ENCODE measurements around the gene NECAP2.

Gene NECAP2, protein sequence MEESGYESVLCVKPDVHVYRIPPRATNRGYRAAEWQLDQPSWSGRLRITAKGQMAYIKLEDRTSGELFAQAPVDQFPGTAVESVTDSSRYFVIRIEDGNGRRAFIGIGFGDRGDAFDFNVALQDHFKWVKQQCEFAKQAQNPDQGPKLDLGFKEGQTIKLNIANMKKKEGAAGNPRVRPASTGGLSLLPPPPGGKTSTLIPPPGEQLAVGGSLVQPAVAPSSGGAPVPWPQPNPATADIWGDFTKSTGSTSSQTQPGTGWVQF

DNA sequence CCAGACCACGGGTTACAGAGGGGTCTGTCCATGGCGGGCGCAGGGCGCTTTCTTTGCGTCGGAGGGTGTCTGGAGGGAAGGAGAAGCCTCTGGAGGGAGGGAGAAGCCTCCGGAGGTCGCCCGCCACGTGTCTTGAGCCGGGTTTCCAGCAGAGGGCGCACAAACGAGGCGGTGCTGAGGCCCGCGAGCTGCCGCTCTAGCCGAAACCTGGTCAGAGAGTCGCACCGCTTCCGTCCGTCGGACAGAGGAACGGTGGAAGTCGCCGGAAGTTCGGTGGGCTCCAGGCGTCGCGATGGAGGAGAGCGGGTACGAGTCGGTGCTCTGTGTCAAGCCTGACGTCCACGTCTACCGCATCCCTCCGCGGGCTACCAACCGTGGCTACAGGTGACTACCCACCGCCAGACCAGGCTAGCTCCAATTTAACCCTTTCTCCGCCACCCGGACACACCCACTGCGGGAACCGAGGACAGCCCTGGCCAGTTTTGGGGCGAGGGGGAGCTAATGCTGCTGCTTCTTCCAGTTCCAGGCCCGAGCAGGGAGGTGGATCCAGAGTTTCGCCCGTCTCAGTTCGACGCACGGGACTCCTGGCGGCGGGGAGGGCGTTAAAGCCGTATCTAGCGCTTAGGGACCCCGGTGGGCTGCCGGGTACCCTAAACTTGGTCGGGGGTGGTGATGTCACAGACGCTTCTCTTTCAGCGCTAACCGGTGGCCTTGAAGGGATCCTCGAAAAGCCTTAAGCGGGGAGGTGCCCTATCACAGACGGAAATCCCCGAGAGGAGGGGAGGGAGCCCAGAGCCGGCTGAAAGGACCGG lies at the start of gene NECAP2:
Gene NECAP2 (plus strand): TSS at position 255 of the 812 bp plus-strand sequence. CDS start 38 bp downstream, at position 293.
- peak; percentile 92 for DNase-seq (ENCODE audit: extremely low spot score)
- CTCF ChIA-PET = interaction anchor here (0.7 to 4.0 kb wide), 32 partner anchors 9 to 362 kb away, joined by 3 to 51 read pairs (median 4); partner anchors contain the start of gene NBPF1
- TF ChIP-seq, protein P1, sequence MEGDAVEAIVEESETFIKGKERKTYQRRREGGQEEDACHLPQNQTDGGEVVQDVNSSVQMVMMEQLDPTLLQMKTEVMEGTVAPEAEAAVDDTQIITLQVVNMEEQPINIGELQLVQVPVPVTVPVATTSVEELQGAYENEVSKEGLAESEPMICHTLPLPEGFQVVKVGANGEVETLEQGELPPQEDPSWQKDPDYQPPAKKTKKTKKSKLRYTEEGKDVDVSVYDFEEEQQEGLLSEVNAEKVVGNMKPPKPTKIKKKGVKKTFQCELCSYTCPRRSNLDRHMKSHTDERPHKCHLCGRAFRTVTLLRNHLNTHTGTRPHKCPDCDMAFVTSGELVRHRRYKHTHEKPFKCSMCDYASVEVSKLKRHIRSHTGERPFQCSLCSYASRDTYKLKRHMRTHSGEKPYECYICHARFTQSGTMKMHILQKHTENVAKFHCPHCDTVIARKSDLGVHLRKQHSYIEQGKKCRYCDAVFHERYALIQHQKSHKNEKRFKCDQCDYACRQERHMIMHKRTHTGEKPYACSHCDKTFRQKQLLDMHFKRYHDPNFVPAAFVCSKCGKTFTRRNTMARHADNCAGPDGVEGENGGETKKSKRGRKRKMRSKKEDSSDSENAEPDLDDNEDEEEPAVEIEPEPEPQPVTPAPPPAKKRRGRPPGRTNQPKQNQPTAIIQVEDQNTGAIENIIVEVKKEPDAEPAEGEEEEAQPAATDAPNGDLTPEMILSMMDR (IDR thresholded peaks at IDR 0.05; ENCODE audit: control extremely low read depth, extremely low read depth, low read depth, missing control alignments) = peak; percentile 96
- POLR2A ChIA-PET = no interaction called here

DNA sequence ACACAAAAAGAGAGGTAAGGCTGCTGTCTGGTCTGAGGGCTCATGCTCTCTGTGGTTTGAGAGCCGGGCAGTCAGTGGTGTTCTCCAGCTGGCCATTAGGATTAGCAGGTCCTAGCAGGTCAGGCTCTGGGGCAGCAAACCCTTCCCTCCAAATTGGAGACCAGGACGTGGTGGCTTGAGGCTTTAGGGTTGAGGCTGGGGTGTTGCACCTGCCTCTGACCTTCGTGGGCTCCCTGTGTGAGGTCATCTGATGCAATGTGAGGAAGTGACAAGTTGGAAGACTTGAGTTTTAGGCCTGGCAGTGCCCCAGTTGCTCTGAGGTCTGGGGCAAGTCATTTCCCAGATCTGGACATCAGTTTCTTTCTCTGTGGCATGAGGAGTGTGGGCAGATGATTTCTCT lies 49.1 kb upstream of the NECAP2 start:
- ChIA-PET POLR2A (interaction anchor here (0.5 kb wide), 1 partner anchor 11 kb away, joined by 5 read pairs; no protein-coding TSS in a partner anchor), CTCF (no interaction called here)
- TF ChIP-seq, protein P1 (IDR thresholded peaks at IDR 0.05; ENCODE audit: control extremely low read depth, extremely low read depth, low read depth, missing control alignments) = no peak
- no peak for DNase-seq (ENCODE audit: extremely low spot score)

DNA sequence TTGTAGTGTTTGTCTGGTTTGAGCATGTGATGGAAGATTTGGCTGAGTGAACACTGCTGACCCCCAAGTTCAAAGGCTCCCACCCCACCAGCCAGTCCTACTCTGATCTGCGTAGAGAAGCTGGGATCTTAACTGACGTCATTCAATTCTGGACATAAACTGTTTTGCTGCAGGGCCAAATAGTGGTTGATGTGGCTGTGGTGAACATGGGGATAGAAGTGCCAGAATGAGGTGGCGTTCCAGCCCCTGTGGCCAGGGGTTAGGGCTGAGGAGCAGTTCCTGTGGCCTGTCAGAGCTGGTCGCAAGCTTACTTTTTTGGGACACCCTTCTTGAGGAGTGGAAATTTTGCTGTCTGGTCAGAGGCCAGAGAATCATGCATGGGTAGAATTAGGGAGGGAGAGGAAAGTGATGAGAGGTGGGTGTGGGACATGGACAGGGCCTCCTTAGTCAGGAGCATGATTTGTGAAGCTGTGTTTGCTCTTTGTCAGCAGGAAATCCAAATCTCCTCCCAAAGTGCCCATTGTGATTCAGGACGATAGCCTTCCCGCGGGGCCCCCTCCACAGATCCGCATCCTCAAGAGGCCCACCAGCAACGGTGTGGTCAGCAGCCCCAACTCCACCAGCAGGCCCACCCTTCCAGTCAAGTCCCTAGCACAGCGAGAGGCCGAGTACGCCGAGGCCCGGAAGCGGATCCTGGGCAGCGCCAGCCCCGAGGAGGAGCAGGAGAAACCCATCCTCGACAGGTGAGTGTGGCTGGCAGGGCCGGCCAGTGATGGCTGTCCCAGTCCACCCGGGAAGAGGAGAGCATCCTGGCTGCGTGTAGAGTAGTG lies 47.6 kb upstream of the NECAP2 start:
- no peak for DNase-seq (ENCODE audit: extremely low spot score)
- POLR2A ChIA-PET = no interaction called here
- TF ChIP-seq, protein P1 (IDR thresholded peaks at IDR 0.05; ENCODE audit: control extremely low read depth, extremely low read depth, low read depth, missing control alignments) = no peak
- CTCF ChIA-PET = interaction anchor here (1.4 to 1.8 kb wide), 2 partner anchors 12 to 47 kb away, joined by 3 to 4 read pairs; partner anchors contain the start of gene NECAP2

DNA sequence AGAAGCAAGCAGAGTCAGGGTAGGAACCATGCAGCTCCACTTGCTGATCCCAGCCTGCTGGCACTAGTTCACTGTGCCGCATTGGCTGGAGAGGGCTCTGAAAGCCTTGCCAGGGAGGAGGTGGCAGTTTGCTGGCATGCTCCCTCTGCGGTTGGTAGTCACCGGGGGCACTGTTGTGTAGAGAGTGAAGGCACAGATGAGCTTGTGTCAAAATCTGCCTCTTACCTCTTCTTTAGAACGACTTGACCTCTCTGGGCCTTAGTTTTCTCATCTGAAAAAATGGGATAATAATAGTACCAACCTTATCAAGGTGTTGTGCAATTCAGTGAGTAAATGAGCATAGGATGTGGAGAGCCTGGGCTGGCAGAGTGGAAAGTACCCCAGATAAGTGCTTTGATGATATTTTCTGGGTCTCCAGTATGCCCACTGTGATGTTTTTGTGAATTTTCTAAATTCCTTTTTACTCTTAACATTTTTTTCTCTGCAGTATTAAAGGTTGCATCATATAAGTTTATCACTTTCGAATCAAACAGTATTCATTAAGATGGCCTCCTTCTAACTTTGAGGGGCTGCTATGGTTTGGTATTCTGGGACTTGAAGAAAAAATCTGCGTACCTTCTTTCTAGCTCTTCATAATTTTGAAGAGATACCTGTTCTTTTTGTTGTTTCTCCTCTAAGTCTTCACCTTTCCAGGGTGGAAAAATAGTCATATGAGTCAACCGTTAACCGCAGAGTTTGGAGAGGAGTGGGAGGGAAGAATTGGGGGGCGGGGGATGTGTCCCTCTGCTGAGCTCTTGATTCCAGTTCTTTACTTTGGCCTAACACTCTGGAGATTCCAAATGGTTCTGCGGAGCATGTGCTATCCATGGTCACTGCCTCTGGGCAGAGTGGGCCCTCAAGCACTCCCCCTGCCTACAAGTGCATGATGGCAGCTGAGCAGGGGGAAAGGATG lies 46.7 kb upstream of the NECAP2 start:
- DNase-seq (ENCODE audit: extremely low spot score) = no peak
- ChIA-PET CTCF (interaction anchor here (1.8 kb wide), 1 partner anchor 46 kb away, joined by 4 read pairs; the partner anchor contains the start of gene NECAP2), POLR2A (no interaction called here)
- TF ChIP-seq, protein P1 (IDR thresholded peaks at IDR 0.05; ENCODE audit: control extremely low read depth, extremely low read depth, low read depth, missing control alignments) = no peak

DNA sequence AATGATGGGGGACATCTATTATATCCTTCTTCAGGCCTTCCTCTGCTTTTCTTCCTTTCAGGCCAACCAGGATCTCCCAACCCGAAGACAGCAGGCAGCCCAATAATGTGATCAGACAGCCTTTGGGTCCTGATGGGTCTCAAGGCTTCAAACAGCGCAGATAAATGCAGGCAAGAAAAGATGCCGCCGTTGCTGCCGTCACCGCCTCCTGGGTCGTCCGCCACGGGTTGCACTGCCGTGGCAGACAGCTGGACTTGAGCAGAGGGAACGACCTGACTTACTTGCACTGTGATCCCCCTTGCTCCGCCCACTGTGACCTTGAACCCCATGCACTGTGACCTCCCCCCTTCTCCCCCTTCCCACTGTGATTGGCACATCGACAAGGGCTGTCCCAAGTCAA lies 45.5 kb upstream of the NECAP2 start:
- POLR2A ChIA-PET = no interaction called here
- DNase-seq (ENCODE audit: extremely low spot score) = no peak
- TF ChIP-seq, protein P1 (IDR thresholded peaks at IDR 0.05; ENCODE audit: control extremely low read depth, extremely low read depth, low read depth, missing control alignments) = no peak
- CTCF ChIA-PET = interaction anchor here (1.6 kb wide), 1 partner anchor 15 kb away, joined by 6 read pairs; no protein-coding TSS in a partner anchor
